ENCODE results near the gene RTN4. TPM values are rescaled to one million over a fixed set of nuclear protein-coding genes. Genes with fewer than 3 reads are reported as not detected.

RTN4 gene
- total RNA-seq, 1 experiment from 2014 or later, result 236 TPM

- Mint-ChIP-seq H3K4me1 (ENCODE audit: low read depth, unreplicated experiment) (peaks cover 24% of the 10 kb centered on the region), H3K36me3 (ENCODE audit: insufficient read depth, unreplicated experiment) (peaks cover 21% of the 10 kb centered on the region), H3K9me3 (ENCODE audit: unreplicated experiment) (no peaks in the 10 kb centered on the region), H3K27ac (ENCODE audit: unreplicated experiment) (no peak overlapping the region), H3K4me3 (ENCODE audit: unreplicated experiment) (no peak overlapping the region), H3K27me3 (ENCODE audit: insufficient read depth, unreplicated experiment) (no peaks in the 10 kb centered on the region)
- DNase-seq, result no peak
- TF ChIP-seq, protein P1, sequence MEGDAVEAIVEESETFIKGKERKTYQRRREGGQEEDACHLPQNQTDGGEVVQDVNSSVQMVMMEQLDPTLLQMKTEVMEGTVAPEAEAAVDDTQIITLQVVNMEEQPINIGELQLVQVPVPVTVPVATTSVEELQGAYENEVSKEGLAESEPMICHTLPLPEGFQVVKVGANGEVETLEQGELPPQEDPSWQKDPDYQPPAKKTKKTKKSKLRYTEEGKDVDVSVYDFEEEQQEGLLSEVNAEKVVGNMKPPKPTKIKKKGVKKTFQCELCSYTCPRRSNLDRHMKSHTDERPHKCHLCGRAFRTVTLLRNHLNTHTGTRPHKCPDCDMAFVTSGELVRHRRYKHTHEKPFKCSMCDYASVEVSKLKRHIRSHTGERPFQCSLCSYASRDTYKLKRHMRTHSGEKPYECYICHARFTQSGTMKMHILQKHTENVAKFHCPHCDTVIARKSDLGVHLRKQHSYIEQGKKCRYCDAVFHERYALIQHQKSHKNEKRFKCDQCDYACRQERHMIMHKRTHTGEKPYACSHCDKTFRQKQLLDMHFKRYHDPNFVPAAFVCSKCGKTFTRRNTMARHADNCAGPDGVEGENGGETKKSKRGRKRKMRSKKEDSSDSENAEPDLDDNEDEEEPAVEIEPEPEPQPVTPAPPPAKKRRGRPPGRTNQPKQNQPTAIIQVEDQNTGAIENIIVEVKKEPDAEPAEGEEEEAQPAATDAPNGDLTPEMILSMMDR (IDR thresholded peaks at IDR 0.05; ENCODE audit: insufficient read depth in 1 of 2, low read depth in 1 of 2, low read length in 1 of 2, severe bottlenecking in 1 of 2, unreplicated experiment in 1 of 2), result no peak
- H3K9me3 ChIP-seq, result no peaks in the 10 kb centered on the region
- no TSS peak for BruUV-seq (replicated peaks)
- H3K36me3 ChIP-seq (ENCODE audit: control insufficient read depth, insufficient read depth, low read length), result no peaks in the 10 kb centered on the region; the same call in 1 of the 2 replicates
- ChIA-PET CTCF (no interaction called here), POLR2A (interaction anchor here (0.6 to 1.3 kb wide), 2 partner anchors 26 to 31 kb away, joined by 3 read pairs; partner anchors contain the start of gene RTN4)
- H3K4me1 ChIP-seq, result peaks cover 22% of the 10 kb centered on the region
- H3K27me3 ChIP-seq (replicated peaks; ENCODE audit: control insufficient read depth, insufficient read depth, low read length), result no peaks in the 10 kb centered on the region
- intact Hi-C loops (cut with micrococcal nuclease; ENCODE audit: unreplicated experiment), result no loop called here
- H3K4me3 ChIP-seq (ENCODE audit: low read depth, low read length), result no peak overlapping the region
Measured at GRCh38 chr2:55019526-55020258, 30.6 kb downstream of the RTN4 start.

DNA sequence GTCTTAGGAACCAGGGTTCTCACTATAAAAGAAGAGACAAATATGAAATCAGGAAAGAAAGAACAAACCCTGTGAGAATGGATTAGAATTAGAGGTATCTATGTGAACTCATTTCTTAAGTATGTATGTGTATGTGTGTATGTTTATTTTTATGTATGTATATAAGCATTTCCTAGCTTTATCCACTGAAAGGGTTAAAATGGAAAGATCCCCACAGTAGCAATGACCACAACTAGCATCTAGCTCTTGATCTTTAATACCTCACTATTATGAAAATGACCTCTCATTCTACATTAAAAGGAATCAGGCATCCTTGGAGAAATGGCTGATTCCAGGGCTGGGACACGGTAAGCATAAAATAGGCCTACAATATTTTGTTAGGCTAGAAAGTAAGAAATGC lies 31.6 kb downstream of the RTN4 start:
- no TSS peak for BruUV-seq (replicated peaks)
- Histone ChIP-seq H3K36me3 (ENCODE audit: control insufficient read depth, insufficient read depth, low read length) (no peaks in the 10 kb centered on the region; the same call in 1 of the 2 replicates), H3K4me3 (ENCODE audit: low read depth, low read length) (no peak overlapping the region), H3K9me3 (no peaks in the 10 kb centered on the region), H3K27me3 (replicated peaks; ENCODE audit: control insufficient read depth, insufficient read depth, low read length) (no peaks in the 10 kb centered on the region), H3K4me1 (peaks cover 31% of the 10 kb centered on the region)
- H3K36me3 Mint-ChIP-seq (ENCODE audit: insufficient read depth, unreplicated experiment), result peaks cover 21% of the 10 kb centered on the region
- H3K4me3 Mint-ChIP-seq (ENCODE audit: unreplicated experiment), result no peak overlapping the region
- no peaks in the 10 kb centered on the region for H3K27me3 Mint-ChIP-seq (ENCODE audit: insufficient read depth, unreplicated experiment)
- DNase-seq, result no peak
- CTCF ChIA-PET, result no interaction called here
- POLR2A ChIA-PET, result interaction anchor here (1.3 kb wide), 1 partner anchor 32 kb away, joined by 3 read pairs; the partner anchor contains the start of gene RTN4
- TF ChIP-seq, protein P1 (IDR thresholded peaks at IDR 0.05; ENCODE audit: insufficient read depth in 1 of 2, low read depth in 1 of 2, low read length in 1 of 2, severe bottlenecking in 1 of 2, unreplicated experiment in 1 of 2), result no peak
- intact Hi-C loops (cut with micrococcal nuclease; ENCODE audit: unreplicated experiment), result no loop called here
- H3K9me3 Mint-ChIP-seq (ENCODE audit: unreplicated experiment), result no peaks in the 10 kb centered on the region
- peaks cover 25% of the 10 kb centered on the region for H3K4me1 Mint-ChIP-seq (ENCODE audit: low read depth, unreplicated experiment)
- H3K27ac Mint-ChIP-seq (ENCODE audit: unreplicated experiment), result no peak overlapping the region

- H3K4me1 ChIP-seq, result peaks cover 36% of the 10 kb centered on the region
- Mint-ChIP-seq H3K4me1 (ENCODE audit: low read depth, unreplicated experiment) (peaks cover 33% of the 10 kb centered on the region), H3K36me3 (ENCODE audit: insufficient read depth, unreplicated experiment) (peaks cover 21% of the 10 kb centered on the region), H3K27me3 (ENCODE audit: insufficient read depth, unreplicated experiment) (no peaks in the 10 kb centered on the region), H3K9me3 (ENCODE audit: unreplicated experiment) (no peaks in the 10 kb centered on the region), H3K4me3 (ENCODE audit: unreplicated experiment) (no peak overlapping the region), H3K27ac (ENCODE audit: unreplicated experiment) (no peak overlapping the region)
- no peak overlapping the region for H3K4me3 ChIP-seq (ENCODE audit: low read depth, low read length)
- H3K9me3 ChIP-seq, result no peaks in the 10 kb centered on the region
- no peaks in the 10 kb centered on the region for H3K27me3 ChIP-seq (replicated peaks; ENCODE audit: control insufficient read depth, insufficient read depth, low read length)
- no peaks in the 10 kb centered on the region; the same call in 1 of the 2 replicates for H3K36me3 ChIP-seq (ENCODE audit: control insufficient read depth, insufficient read depth, low read length)
- no TSS peak for BruUV-seq (replicated peaks)
- intact Hi-C loops (cut with micrococcal nuclease; ENCODE audit: unreplicated experiment), result no loop called here
- CTCF ChIA-PET, result no interaction called here
- TF ChIP-seq, protein P1 (IDR thresholded peaks at IDR 0.05; ENCODE audit: insufficient read depth in 1 of 2, low read depth in 1 of 2, low read length in 1 of 2, severe bottlenecking in 1 of 2, unreplicated experiment in 1 of 2), result no peak
- POLR2A ChIA-PET, result no interaction called here
- no peak for DNase-seq
Measured at GRCh38 chr2:55017880-55018279, 32.4 kb downstream of the RTN4 start.
